Smooth muscle cell (in vitro differentiated cells): ENCODE measurements around the gene DNAH7. TPM values are rescaled to one million over a fixed set of nuclear protein-coding genes. Genes with fewer than 3 reads are reported as not detected.

Experiments
- DNase-seq: peaks from one replicate; lab custom pipeline; 2025; ENCODE audit not compliant: unreplicated experiment; lab: John Stamatoyannopoulos, UW
- H2AFZ ChIP-seq: fragments of 200-600 bp; sonication (generic); 2 replicates; pipeline ENCODE4 v1.6.0; 2016; ENCODE audit warnings: antibody characterized with exemption, low read depth, mild to moderate bottlenecking
- H3F3A ChIP-seq: fragments of 200-600 bp; sonication (generic); 2 replicates; pipeline ENCODE4 v1.6.0; 2017; ENCODE audit warnings: antibody characterized with exemption, low read depth
- H3K27ac ChIP-seq: fragments of 200-600 bp; sonication (generic); 2 replicates; pipeline ENCODE4 v1.5.1; 2016; ENCODE audit warnings: low read depth, mild to moderate bottlenecking
- H3K27me3 ChIP-seq: fragments of 200-600 bp; sonication (generic); 2 replicates; pipeline ENCODE4 v1.6.1; 2016; ENCODE audit warnings: low read depth, mild to moderate bottlenecking
- H3K36me3 ChIP-seq: fragments of 200-600 bp; sonication (generic); 2 replicates; pipeline ENCODE4 v1.5.1; 2016; ENCODE audit warnings: low read depth
- H3K4me1 ChIP-seq: fragments of 200-600 bp; sonication (generic); 2 replicates; pipeline ENCODE4 v1.5.1; 2016; ENCODE audit warnings: low read depth
- H3K4me2 ChIP-seq: fragments of 200-600 bp; sonication (generic); 2 replicates; pipeline ENCODE4 v1.6.0; 2016; ENCODE audit warnings: mild to moderate bottlenecking
- H3K4me3 ChIP-seq: fragments of 200-600 bp; sonication (generic); 2 replicates; pipeline ENCODE4 v1.5.1; 2016; ENCODE audit warnings: mild to moderate bottlenecking
- H3K79me2 ChIP-seq: fragments of 200-600 bp; sonication (generic); 2 replicates; pipeline ENCODE4 v1.6.0; 2016; ENCODE audit warnings: low read depth, mild to moderate bottlenecking
- H3K9ac ChIP-seq: fragments of 200-600 bp; sonication (generic); 2 replicates; pipeline ENCODE4 v1.6.0; 2016; ENCODE audit warnings: low read depth
- H3K9me3 ChIP-seq: fragments of 200-600 bp; sonication (generic); replicated peaks from 2 replicates; pipeline ENCODE4 v1.5.1; 2016; ENCODE audit warnings: low read depth
- H4K20me1 ChIP-seq: fragments of 200-600 bp; sonication (generic); 2 replicates; pipeline ENCODE4 v1.6.0; 2016; ENCODE audit warnings: low read depth
- CTCF ChIP-seq: fragments of 200-600 bp; sonication (generic); IDR thresholded peaks from 2 replicates; pipeline ENCODE4 v1.5.1; 2017; ENCODE audit warnings: borderline replicate concordance, mild to moderate bottlenecking, antibody characterized with exemption; ENCODE audit not compliant: insufficient read depth, poor library complexity, severe bottlenecking
- WGBS: methylation state at CpG from one replicate; pipeline ENCODE4 v1.1.7; 2016; ENCODE audit warnings: low lambda C conversion rate; 5-methylcytosine and 5-hydroxymethylcytosine counted together
- polyA plus RNA-seq: library from polyadenylated mRNA; unstranded; fragments of >200 nt; fragmentation: Nextera tagmentation; extraction: Ambion mirVana; gene quantifications from 2 replicates; pipeline ENCODE4 v1.2.1, GENCODE V29; 2016
- total RNA-seq: library from RNA; depleted of rRNA; stranded (reverse); fragments of >200 nt; gene quantifications from 2 replicates; pipeline ENCODE4 v1.2.3, GENCODE V29; 2014

DNAH7 gene
- total and polyA plus RNA-seq, 2 experiments from 2014 or later: 0.99 to 1.2 TPM

DNA sequence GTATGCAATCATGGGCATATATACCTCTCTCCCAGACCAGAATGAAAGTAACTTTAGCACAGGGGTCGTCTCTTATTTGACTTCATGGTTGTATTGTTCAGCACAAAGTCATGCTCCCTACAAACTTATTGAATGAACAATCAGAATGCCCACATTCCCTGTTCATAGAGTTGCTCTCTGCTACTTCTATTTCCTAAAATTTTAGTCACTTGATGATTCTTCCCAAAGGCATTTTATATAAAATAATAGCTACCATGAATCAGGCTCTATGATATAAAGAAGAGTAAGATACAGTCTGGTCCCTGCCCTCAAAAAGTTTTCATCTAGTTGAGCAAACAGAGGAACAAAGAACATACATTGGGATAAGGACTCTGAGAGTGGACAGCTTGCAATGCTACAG is 249.4 kb downstream of the DNAH7 start:
- TF ChIP-seq CTCF: no peak
- H3K79me2 ChIP-seq: no peaks in the 10 kb centered on the region
- H3K9me3 ChIP-seq: no peaks in the 10 kb centered on the region
- no peaks in the 10 kb centered on the region for H3K4me1 ChIP-seq
- H4K20me1 ChIP-seq: no peaks in the 10 kb centered on the region
- no peak for DNase-seq
- no peak overlapping the region for H2AFZ ChIP-seq
- H3K9ac ChIP-seq: no peak overlapping the region
- H3K27me3 ChIP-seq: no peaks in the 10 kb centered on the region
- H3K36me3 ChIP-seq: no peaks in the 10 kb centered on the region
- no peaks in the 10 kb centered on the region for H3F3A ChIP-seq
- no peak overlapping the region for H3K27ac ChIP-seq
- H3K4me3 ChIP-seq: no peak overlapping the region
- 93% methylated on average over 1 of the region's 1 CpG for WGBS
- no peak overlapping the region for H3K4me2 ChIP-seq

DNA sequence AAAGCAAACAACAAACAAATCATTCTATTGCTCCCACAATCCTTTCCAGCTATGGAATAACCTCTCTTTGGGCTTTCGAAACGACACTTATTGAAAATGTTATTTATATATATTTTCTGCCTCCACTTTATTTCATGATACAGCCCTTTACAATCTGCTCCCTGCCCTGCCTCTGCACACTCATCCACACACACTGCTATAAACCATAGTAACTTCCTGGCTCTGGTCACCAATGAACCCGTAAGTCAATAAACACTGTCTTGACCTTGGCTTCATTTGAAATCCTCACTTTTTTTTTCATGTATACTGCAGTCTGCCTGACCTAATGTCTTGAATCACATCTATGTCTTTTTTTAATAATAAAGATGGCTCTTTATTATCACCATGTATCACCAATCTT is 250.1 kb downstream of the DNAH7 start:
- H3K79me2 ChIP-seq: no peaks in the 10 kb centered on the region
- H3K36me3 ChIP-seq: no peaks in the 10 kb centered on the region
- H3K27ac ChIP-seq: no peak overlapping the region
- no peaks in the 10 kb centered on the region for H4K20me1 ChIP-seq
- H3K4me2 ChIP-seq: no peak overlapping the region
- no peak overlapping the region for H2AFZ ChIP-seq
- 87% methylated on average over 3 of the region's 3 CpGs for WGBS
- H3K27me3 ChIP-seq: no peaks in the 10 kb centered on the region
- no peaks in the 10 kb centered on the region for H3K4me1 ChIP-seq
- no peaks in the 10 kb centered on the region for H3F3A ChIP-seq
- H3K9ac ChIP-seq: no peak overlapping the region
- H3K9me3 ChIP-seq: no peaks in the 10 kb centered on the region
- TF ChIP-seq CTCF: no peak
- no peak for DNase-seq
- no peak overlapping the region for H3K4me3 ChIP-seq

GRCh38 chr2:195818106-195818505 is 250.5 kb downstream of the DNAH7 start:
- H3K4me2 ChIP-seq: no peak overlapping the region
- no peaks in the 10 kb centered on the region for H3K27me3 ChIP-seq
- H4K20me1 ChIP-seq: no peaks in the 10 kb centered on the region
- H3K27ac ChIP-seq: no peak overlapping the region
- H3K4me1 ChIP-seq: no peaks in the 10 kb centered on the region
- no peaks in the 10 kb centered on the region for H3K9me3 ChIP-seq
- no peak for DNase-seq
- H3K36me3 ChIP-seq: no peaks in the 10 kb centered on the region
- no peaks in the 10 kb centered on the region for H3K79me2 ChIP-seq
- no peak overlapping the region for H3K9ac ChIP-seq
- no peaks in the 10 kb centered on the region for H3F3A ChIP-seq
- H2AFZ ChIP-seq: no peak overlapping the region
- no peak for TF ChIP-seq CTCF
- no peak overlapping the region for H3K4me3 ChIP-seq

GRCh38 chr2:195815083-195815482 is 253.6 kb downstream of the DNAH7 start:
- H3K27me3 ChIP-seq: no peaks in the 10 kb centered on the region
- no peak overlapping the region for H2AFZ ChIP-seq
- H4K20me1 ChIP-seq: no peaks in the 10 kb centered on the region
- H3K36me3 ChIP-seq: no peaks in the 10 kb centered on the region
- H3K79me2 ChIP-seq: no peaks in the 10 kb centered on the region
- H3K9ac ChIP-seq: no peak overlapping the region
- 94% methylated on average over 2 of the region's 2 CpGs for WGBS
- H3K9me3 ChIP-seq: no peaks in the 10 kb centered on the region
- no peak for TF ChIP-seq CTCF
- no peak overlapping the region for H3K4me3 ChIP-seq
- H3K4me2 ChIP-seq: no peak overlapping the region
- no peak overlapping the region for H3K27ac ChIP-seq
- no peak for DNase-seq
- no peaks in the 10 kb centered on the region for H3F3A ChIP-seq
- no peaks in the 10 kb centered on the region for H3K4me1 ChIP-seq
